Cardiac muscle cell (in vitro differentiated cells and primary cell): Measurements from ENCODE around the gene KDM5A. TPM values are rescaled to one million over a fixed set of nuclear protein-coding genes. Genes with fewer than 3 reads are reported as not detected.
A peak's percentile ranks its signal among the peaks of the same experiment; 100 is the strongest.
"Not testable (repeated sequence)": the region's sequence is repeated elsewhere in the genome, so short reads cannot be mapped to it uniquely, and the experiment has no call there.

Source experiments
- DNase-seq, 2 donors: peaks; one replicate each; pipeline versions ENCODE4 v3.0.0 to v3.0.0-alpha.2; 2010 to 2017; ENCODE audit warnings: low read depth in 1 of 2, low spot score in 1 of 2
- H3K27ac ChIP-seq: fragments of 200-600 bp; sonication (generic); 2 replicates; pipeline ENCODE4 v1.5.1; 2016
- H3K27me3 ChIP-seq: fragments of 200-600 bp; sonication (generic); 2 replicates; pipeline ENCODE4 v1.6.0; 2016; ENCODE audit warnings: control low read depth
- H3K36me3 ChIP-seq: fragments of 200-600 bp; sonication (generic); 2 replicates; pipeline ENCODE4 v1.5.1; 2016; ENCODE audit warnings: control low read depth
- H3K4me1 ChIP-seq: fragments of 200-600 bp; sonication (generic); 2 replicates; pipeline ENCODE4 v1.8.1; 2017; ENCODE audit warnings: low read depth, mild to moderate bottlenecking, mixed run types
- H3K4me3 ChIP-seq: fragments of 200-600 bp; sonication (generic); 2 replicates; pipeline ENCODE4 v1.5.1; 2016; ENCODE audit warnings: mild to moderate bottlenecking
- H3K9me3 ChIP-seq: fragments of 200-600 bp; sonication (generic); 2 replicates; pipeline ENCODE4 v1.5.1; 2017; ENCODE audit warnings: low read depth, mild to moderate bottlenecking, control low read depth
- CTCF ChIP-seq: IDR thresholded peaks from 2 replicates; pipeline ENCODE4 v1.5.1; 2012; ENCODE audit warnings: low read depth, mild to moderate bottlenecking, low read length
- polyA plus RNA-seq: library from polyadenylated mRNA; unstranded; fragments of >200 nt; fragmentation: Nextera tagmentation; extraction: Ambion mirVana; gene quantifications from 2 replicates; pipeline ENCODE4 v1.2.1, GENCODE V29; 2016
- total RNA-seq: library from RNA; depleted of rRNA; stranded (reverse); fragments of >200 nt; gene quantifications from 2 replicates; pipeline ENCODE4 v1.2.3, GENCODE V29; 2016

KDM5A gene
- total and polyA plus RNA-seq, 2 experiments from 2014 or later = 36.3 to 41.1 TPM

- H3K9me3 ChIP-seq = no peaks in the 10 kb centered on the region
- H3K27me3 ChIP-seq = no peaks in the 10 kb centered on the region
- H3K4me3 ChIP-seq = no peak overlapping the region
- DNase-seq = peak; percentile 9 to 30
- peaks cover 55% of the 10 kb centered on the region for H3K36me3 ChIP-seq
- no peak for TF ChIP-seq CTCF
- H3K4me1 ChIP-seq = no peaks in the 10 kb centered on the region
- H3K27ac ChIP-seq = no peak overlapping the region
Observed at GRCh38 chr12:321606-322326, 67.4 kb downstream of the KDM5A start.

- no peaks in the 10 kb centered on the region for H3K4me1 ChIP-seq
- H3K27ac ChIP-seq = no peak overlapping the region
- DNase-seq = peak in 1 of 2 donors; percentile 13
- H3K36me3 ChIP-seq = peaks cover 61% of the 10 kb centered on the region
- no peaks in the 10 kb centered on the region for H3K27me3 ChIP-seq
- TF ChIP-seq CTCF = no peak
- H3K9me3 ChIP-seq = no peaks in the 10 kb centered on the region
- no peak overlapping the region for H3K4me3 ChIP-seq
Observed at GRCh38 chr12:318759-319515, 70.2 kb downstream of the KDM5A start.

- Histone ChIP-seq H3K4me1 (no peaks in the 10 kb centered on the region), H3K9me3 (no peaks in the 10 kb centered on the region), H3K27me3 (no peaks in the 10 kb centered on the region), H3K27ac (no peak overlapping the region), H3K4me3 (no peak overlapping the region), H3K36me3 (peaks cover 89% of the 10 kb centered on the region)
- no peak for TF ChIP-seq CTCF
- no peak for DNase-seq
Observed at GRCh38 chr12:308511-308910, 80.6 kb downstream of the KDM5A start.

- Histone ChIP-seq H3K4me3 (no peak overlapping the region), H3K9me3 (no peaks in the 10 kb centered on the region), H3K4me1 (no peaks in the 10 kb centered on the region), H3K36me3 (peaks cover 83% of the 10 kb centered on the region), H3K27ac (no peak overlapping the region), H3K27me3 (no peaks in the 10 kb centered on the region)
- DNase-seq = no peak
- no peak for TF ChIP-seq CTCF
Observed at GRCh38 chr12:307406-307805, 81.7 kb downstream of the KDM5A start.

GRCh38 chr12:304805-305204, 84.3 kb downstream of the KDM5A start:
- Histone ChIP-seq H3K27ac (peak overlapping the region; percentile 51), H3K4me3 (no peak overlapping the region), H3K27me3 (no peaks in the 10 kb centered on the region), H3K4me1 (no peaks in the 10 kb centered on the region), H3K9me3 (no peaks in the 10 kb centered on the region), H3K36me3 (peaks cover 57% of the 10 kb centered on the region)
- TF ChIP-seq CTCF = no peak
- no peak for DNase-seq

- not testable (repeated sequence) for H3K9me3 ChIP-seq, H3K27ac ChIP-seq, DNase-seq, H3K4me3 ChIP-seq, H3K4me1 ChIP-seq, H3K27me3 ChIP-seq
- H3K36me3 ChIP-seq = peaks cover 37% of the 10 kb centered on the region
Observed at GRCh38 chr12:302766-303165, 86.4 kb downstream of the KDM5A start.

GRCh38 chr12:300166-300565, 89.0 kb downstream of the KDM5A start:
- H3K4me3 ChIP-seq, DNase-seq, H3K27ac ChIP-seq, H3K27me3 ChIP-seq, H3K9me3 ChIP-seq: not testable (repeated sequence)
- Histone ChIP-seq H3K4me1 (peaks cover 20% of the 10 kb centered on the region), H3K36me3 (peaks cover 25% of the 10 kb centered on the region)

GRCh38 chr12:299511-299910, 89.6 kb downstream of the KDM5A start:
- not testable (repeated sequence) for DNase-seq, H3K9me3 ChIP-seq, H3K4me3 ChIP-seq, H3K27ac ChIP-seq, H3K27me3 ChIP-seq
- H3K36me3 ChIP-seq = peaks cover 26% of the 10 kb centered on the region
- peaks cover 20% of the 10 kb centered on the region for H3K4me1 ChIP-seq
